Renal cortex interstitium (tissue), 11 donors: ENCODE results near the gene DDX25. TPM values are rescaled to one million over a fixed set of nuclear protein-coding genes. Genes with fewer than 3 reads are reported as not detected.
"Not testable (repeated sequence)": the region's sequence is repeated elsewhere in the genome, so short reads cannot be mapped to it uniquely, and the experiment has no call there.

ENCODE experiments used
- DNase-seq, 11 donors: peaks; one replicate each; pipeline ENCODE4 v3.0.0-alpha.2; 2013; ENCODE audit warnings: low read depth in 9 of 11, low spot score in 4 of 11; ENCODE audit errors: extremely low read depth in 1 of 11
- polyA plus RNA-seq, 3 donors: library from polyadenylated mRNA; unstranded; fragments of 120-200 nt; gene quantifications; one replicate each; pipeline ENCODE4 v1.2.1, GENCODE V29; 2013; ENCODE audit not compliant: insufficient read length in 3 of 3

The DDX25 gene
- polyA plus RNA-seq, 3 donors = 4.3 to 6.0 (median 5.5) TPM

DNA sequence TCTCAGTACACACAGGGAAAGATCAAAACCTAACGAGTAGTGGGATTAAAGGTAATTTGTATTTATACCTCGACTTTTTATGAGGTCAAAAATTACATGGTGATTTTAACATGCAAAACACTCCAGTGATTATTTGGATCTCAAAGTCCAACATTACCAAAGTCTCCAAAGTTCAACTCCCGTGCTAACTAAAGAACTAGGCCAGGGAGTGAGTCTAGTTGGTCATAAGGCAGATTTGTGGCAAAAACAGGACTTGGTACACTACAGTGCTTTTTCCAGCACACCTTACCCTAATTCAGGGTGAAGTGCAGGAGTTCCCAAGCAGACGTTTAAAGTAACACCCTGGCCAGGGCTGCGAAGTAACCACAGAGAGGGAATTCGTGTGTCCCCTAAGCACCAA lies 2.4 kb upstream of the DDX25 start:
- no peak for DNase-seq

DNA sequence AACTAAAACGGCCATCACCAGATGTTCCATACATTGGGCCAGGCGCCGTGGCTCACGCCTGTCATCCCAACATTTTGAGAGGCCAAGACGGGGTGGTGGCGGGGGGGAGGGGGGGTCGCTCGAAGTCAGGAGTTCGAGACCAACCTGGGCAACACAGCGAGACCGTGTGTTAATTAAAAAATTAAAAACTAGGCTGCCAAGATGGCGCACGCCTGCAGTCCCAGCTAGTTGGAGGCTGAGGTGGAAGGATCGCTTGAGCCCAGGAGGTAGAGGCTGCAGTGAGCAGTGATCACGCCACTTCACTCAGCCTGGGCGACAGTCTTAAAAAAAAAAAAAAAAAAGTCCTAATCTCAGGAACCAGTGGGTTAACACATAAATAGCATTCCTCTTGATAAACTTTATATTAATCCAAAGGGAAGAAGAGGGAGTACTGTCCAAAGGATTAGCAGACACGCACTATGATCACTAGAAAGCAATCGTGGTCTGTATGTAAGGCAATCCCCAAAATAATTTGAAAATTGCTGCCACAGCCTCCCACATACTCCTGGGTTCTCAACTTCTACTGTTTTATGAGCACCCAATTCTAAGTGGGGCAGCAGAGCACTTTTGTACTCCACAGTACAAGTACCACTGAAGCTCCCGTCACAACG lies 1.9 kb upstream of the DDX25 start:
- peak in 1 of 11 donors; percentile 4 for DNase-seq

DNA sequence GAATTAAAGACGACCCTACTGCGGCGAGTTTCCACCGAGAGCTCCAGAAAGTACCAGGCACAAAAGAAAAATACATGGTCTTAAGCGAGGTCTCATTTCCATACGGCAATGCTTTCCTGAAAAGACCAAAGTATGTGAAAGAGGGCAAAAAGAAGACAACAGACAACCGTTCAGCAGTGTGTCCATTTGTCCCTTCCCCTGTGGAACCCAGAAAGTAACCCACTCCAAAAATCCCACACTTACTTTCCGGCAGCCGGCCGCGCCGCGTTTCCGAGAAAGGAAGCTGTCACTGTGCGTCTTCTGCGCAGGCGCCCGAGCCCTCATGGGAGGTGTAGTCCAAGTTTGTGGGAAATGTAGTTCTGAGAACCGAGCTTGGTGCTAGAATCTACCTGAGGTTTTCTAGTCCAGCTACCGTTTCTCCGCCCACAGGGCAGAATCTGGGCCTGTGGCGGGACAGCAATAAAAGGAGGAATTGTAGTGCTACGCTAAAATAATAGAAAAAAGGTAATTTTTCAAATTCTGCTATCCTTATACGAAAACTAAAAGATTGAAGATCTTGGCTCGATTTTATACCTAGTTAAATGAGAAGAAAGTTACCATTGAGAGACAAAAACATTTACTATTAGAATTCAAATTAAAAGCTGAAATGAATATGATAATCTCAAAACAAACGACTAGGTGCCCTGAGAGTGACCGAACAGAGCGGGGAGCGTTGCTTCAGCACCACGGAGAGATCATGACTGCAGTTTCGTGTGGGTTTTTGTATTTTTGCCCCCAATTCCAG lies 1.2 kb upstream of the DDX25 start, which contains the start of gene PUS3:
TSS of gene PUS3 (minus strand) at position 280 of the 784 bp plus-strand sequence. CDS start 6,922 bp downstream, outside the sequence.
- DNase-seq = peak in 9 of 11 donors; percentile 74 to 91 (median 84)

DNA sequence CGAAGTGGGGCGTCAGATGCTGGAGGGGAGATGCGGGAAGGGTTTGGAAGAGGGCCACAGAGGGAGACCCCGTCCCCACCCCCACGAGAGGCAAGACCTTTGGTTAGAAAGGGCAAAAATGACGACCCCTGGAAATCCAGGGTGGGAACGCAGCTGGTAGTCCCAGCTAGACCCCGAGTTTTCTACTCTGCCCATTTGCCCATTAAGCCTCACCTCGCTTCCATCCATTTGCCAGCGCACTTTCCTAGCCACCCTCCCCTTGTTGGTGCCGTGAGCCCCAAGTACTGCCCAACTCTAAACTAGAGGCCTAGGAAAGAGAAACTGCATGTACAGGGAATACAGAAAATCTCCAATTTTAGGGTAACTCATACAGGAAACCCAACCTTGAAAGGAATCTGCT lies 370 bp downstream of the DDX25 start:
- no peak for DNase-seq

DNA sequence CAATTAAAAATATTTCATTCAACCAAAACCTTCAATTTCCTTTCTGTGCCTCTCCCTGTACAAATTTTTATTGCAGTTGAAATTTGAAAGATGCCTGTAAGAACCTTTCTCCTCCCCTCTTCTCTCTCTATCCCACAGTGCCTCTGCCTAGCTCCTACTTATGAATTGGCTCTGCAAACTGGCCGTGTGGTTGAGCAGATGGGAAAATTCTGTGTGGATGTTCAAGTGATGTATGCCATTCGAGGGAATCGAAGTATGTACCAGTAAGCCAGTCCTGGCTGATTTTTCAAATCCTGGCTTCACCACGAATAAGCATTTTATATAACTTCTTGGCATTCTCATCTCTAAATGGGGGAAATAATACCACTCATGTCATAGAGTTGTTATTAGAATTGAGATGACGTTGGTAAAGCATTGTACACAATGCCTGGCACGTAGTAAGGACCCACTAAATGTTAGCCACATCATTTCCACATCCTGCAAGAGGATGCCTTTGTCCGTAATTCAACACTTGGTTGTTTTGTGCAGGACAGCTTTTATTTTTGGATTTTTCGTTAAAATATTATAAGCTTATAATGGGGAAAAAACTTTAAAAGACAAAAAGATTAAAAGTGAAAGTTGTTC lies 6.0 kb downstream of the DDX25 start:
- DNase-seq = no peak

DNA sequence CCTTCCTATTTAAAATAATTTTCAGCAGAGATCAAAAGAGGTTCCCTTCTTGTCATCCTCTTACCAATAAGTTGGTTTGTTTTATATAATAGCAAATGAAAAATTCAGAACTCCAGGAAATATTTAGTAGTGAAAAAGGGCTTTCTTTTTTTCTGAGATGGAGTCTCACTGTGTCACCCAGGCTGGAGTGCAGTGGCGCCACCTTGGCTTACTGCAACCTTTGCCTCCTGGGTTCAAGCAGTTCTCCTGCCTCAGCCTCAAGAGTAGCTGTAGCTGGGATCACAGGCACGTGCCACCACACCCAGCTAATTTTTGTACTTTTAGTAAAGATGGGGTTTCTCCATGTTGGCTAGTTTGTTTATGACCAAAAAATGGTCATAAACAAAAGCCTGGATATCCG lies 10.3 kb downstream of the DDX25 start:
- not testable (repeated sequence) for DNase-seq

DNA sequence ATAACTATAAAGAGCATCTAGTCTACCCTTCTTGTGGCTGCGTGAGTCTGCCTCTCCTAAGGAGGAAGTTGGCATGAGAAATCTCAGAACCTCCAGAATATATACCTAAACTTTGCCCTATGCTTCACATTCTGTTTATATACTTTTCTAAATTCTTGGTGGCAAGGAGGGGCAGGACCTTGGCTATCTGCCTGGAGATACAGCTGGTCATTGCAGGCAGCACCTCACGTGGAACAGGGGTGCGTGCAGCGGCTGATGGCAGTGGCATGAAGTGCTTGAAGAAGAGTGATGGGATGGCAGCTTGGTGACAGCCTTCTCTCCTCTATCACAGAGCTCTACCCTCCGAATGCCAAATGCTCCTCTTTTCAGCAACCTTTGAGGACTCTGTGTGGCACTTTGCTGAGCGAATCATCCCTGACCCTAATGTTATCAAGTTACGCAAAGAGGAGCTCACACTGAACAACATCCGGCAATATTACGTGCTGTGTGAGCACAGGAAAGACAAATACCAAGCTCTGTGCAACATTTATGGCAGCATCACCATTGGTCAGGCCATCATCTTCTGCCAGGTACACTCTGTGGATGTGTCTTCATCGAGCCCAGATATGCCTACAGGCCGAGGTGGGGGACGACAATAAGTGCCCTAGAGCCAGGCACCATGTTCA lies 12.5 kb downstream of the DDX25 start:
- no peak for DNase-seq

DNA sequence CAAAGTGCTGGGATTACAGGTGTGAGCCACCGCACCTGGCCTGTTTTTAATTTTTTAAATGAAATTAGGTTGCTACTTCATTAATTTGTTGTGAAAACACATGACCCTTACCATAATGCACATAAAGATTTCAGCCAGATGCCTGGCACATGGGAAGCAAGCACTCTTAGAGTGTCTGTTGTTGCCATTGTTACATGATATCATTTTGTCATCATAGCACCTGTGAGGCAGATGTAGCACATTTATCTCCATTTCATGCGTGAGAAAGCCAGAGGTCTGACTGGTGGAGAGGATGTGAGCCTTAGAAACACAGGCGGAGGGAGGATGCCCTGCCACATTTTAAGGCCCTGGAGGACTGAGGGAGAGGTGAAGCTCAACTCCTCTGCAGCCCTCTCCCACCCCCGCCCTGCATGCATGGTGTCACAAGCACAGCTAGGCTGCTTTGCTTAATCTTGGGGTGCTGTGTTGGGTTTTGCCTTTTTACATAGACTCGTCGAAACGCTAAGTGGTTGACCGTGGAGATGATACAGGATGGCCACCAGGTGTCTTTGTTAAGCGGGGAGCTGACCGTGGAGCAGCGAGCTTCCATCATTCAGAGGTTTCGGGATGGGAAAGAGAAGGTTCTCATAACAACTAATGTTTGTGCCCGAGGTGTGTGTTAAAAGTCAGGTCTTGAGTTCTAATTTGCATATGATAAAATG lies 14.0 kb downstream of the DDX25 start:
- DNase-seq = no peak

DNA sequence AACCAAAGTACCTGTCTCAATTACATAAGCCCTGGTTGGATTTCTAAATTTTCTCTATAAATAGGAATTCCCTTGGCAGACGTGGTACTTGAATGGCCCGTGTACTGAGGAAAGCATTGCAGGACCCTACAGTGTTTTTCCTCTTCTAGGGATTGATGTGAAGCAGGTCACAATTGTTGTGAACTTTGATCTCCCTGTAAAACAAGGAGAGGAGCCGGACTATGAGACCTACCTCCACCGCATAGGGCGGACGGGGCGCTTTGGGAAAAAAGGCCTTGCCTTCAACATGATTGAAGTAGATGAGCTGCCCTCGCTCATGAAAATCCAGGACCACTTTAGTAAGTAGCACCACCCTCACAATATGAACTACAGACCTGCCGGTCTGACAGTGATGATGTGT lies 16.7 kb downstream of the DDX25 start:
- no peak for DNase-seq

DNA sequence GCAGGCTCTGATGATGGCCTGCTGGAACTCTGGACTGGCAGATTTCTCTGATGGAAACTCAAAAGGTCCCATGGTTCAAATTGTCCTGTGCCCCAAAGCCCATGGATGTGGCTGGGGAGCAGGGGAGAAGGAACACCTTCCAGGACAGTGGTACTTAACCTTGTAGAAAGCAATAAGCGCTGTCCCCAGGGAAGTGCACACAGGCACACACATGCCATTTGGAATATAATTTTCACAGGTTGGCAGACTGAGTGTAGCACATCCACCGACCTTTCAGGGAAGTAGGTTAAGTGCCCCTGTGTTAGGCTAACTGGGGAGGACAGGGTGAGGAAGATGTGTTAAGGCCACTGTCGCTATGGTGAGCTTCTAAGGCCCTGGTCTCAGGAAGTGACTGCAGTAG lies 17.8 kb downstream of the DDX25 start:
- DNase-seq = no peak

DNA sequence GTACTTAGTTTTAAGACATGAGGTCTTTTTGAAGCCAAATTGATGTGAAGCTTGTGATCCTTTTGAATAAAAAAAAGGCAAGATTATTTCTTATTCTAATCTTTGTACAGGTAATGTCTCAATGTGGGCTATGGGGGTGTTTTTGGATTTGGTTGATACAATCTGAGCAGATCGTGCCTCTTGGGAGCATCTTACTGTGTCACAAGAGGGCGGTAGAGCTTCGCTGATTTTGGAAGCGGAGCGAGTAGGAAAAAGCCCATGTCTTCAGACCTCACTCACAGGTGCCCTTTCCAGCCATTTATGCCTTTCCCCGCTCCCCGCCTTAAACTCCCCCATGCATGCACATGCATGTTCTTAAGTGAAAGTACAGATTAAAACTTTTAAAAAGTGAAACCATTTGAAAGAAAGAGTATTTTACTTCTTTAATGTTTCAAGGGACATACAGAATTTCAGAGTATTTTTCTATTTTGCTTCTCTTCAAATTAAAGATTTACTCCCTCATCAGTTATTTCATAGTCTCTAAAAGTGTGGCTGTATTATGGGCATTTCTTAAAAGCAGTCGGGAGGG lies 18.8 kb downstream of the DDX25 start:
- DNase-seq = peak in 8 of 11 donors; percentile 50 to 74 (median 62)

DNA sequence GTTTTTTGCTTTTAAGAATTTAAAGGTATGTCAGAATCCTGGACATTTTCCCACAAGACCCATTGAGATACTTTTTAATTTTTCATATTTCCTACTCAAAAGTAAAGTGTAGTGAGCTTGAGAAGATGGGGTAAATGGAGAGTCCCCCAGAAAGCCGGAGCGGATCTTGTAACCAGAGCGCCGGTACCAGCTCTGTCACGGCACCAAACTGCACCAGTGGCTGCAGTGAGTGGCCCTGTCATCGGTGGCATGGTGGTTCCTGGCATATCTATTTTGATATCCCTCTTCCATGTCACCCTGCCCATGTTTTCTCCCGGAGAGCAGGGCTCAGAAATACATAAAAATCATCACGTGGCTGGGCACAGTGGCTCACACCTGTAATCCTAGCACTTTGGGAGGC lies 19.3 kb downstream of the DDX25 start:
- DNase-seq = no peak

DNA sequence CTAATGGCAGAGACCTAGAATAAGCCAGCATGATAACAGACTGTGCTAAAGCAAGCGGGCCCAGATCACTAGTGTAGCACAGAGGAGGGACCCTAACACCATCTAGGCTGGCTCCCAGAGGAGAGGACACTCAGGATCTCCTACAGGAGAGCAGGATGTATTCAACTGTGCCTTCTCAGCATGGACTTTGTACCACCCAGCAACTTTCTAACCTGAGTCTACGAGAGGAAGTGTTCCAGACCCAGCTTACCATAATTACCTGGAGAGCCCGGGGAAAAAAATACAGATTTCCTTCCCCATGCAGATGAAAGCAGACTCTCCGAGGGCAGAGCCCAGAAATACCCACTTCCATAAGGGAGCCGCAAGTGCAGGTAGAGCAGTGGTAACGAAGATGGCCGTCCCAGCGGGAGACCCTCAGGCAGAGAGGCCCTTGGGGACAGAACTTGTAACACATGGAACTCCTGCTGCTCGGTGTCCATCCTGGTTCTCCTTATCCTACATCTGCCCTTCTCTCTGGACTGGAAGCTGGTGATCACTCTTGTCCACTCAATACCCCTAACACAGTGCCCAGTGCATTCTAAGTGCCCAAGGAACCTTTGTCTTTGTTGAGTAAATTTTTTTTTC lies 20.2 kb downstream of the DDX25 start:
- DNase-seq = no peak

DNA sequence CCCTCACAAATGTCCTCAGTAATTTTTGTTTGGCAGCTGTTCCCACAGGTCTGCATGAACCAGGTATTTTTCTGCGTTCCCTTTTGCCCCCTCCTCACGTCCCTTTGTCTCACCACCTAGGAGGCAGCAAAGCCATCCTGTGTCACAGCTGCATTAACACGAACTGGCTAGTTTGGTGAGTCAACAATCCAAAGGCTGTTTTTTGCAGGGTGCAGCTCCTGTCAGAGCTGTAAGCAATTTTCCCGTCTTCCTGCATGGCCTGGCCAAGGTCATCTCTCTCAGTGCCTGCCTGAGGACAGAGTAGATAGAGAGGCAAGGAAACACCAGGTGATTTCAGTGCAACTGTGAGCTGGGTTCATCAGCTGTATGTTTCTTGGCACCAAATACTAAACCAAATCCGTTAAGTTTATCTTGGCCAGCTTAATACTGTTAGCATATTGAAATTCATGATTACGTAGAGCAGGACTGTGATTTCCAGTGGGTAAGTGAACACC lies 21.0 kb downstream of the DDX25 start:
- DNase-seq = no peak

DNA sequence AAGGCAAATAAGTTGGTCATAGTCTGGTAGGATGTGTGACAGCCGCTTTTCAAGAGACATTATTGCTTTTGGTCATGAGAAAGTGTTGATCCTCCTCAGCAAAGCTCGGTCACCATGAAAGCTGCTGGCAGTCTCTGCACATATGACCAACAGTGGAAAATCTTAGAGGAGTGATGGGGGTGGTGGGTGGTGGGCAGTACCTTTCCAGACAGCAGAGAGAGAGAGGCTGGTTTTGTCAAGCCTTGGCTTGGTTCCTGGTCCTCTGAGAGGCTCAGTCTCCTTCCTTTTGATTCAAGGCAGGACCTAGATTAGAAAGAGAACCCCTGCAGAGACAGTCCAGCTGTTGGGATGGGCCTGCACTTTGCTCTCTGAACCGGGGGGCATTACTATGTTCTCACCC lies 21.5 kb downstream of the DDX25 start:
- DNase-seq = no peak

DNA sequence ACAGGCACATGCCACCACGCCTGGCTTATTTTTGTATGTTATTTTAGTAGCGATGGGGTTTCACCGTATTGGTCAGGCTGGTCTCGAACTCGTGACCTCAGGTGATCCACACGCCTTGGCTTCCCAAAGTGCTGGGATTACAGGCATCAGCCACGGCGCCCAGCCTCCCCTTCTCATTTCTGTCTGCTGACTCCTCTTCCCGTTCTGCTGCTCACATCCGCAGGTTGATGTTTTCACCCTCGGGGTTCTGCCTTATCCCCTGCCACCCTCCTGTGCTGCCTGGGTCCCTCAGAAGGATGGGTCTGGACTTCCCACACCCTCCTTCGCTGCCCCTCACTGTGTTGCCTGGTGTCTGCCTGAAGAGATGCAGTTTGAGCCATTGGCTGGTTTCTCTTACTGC lies 22.4 kb downstream of the DDX25 start:
- DNase-seq = no peak

DNA sequence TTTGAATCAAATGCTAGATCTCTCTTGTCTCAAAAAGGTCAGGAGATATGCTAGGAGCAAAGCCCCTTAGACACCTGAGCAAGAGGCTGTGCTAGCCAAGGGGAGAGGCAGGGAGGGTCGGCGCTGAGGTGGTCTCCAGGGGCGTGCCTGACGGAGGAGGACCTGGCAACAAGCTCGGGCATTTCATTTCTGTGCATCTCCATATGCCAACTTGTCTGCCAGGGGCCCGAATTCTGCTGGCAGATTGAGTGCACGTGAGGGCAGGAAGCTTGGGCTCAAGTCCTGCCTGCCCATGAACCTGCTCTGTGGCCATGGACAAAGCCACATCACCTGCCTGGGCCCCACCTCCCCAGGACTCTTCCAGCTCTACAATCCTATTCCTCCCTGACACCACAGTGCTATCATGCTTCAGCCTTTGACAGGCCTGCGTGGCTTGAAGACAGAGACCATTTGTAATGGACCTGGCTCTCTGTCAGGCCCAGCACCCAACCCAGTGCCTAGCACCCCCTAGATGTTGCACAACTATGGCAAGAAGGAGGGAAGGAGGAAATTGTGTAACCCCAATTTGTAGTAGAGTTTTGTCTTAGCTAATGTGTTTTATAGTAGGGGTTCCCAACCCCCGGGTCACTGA lies 25.3 kb downstream of the DDX25 start:
- no peak for DNase-seq

DNA sequence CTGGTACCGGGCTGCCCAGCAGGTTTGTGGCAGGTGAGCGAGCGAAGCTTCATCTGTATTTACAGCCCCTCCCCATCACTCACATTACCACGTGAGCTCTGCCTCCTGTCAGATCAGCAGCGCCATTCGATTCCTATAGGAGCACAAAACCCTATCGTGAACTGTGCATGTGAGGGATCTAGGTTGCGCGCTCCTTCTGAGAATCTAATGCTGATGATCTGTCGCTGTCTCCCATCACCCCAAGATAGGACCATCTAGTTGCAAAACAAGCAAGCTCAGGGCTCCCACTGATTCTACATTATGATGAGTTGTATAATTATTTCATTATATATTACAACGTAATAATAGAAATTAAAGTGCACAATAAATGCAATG lies 25.8 kb downstream of the DDX25 start:
- no peak for DNase-seq
